Lung (tissue), 12 donors: ENCODE results near the gene NRIP1. TPM values are rescaled to one million over a fixed set of nuclear protein-coding genes. Genes with fewer than 3 reads are reported as not detected.

Source experiments
- ATAC-seq: fragments of 200-7000 bp; cut with Tn5 transposase; one replicate; pipeline ENCODE4 v1.9.1; 2020; ENCODE audit warnings: moderate number of reproducible peaks; ENCODE audit not compliant: insufficient read depth, low FRiP score
- DNase-seq, 3 donors: peaks; one replicate each; pipeline ENCODE4 v3.0.0-alpha.2; 2013 to 2017
- H3K27ac ChIP-seq, 2 donors: one replicate each; pipeline ENCODE4 v1.5.1; 2013; ENCODE audit warnings: mild to moderate bottlenecking in 2 of 2, moderate library complexity in 2 of 2, control low read depth in 1 of 2, inconsistent platforms in 1 of 2, low read depth in 1 of 2, low read length in 1 of 2
- H3K27me3 ChIP-seq, 3 donors: one replicate each; pipeline ENCODE4 v1.5.1; 2013; ENCODE audit warnings: low read length in 2 of 3; ENCODE audit not compliant: control insufficient read depth in 3 of 3, insufficient read depth in 3 of 3
- H3K36me3 ChIP-seq, 4 donors: one replicate each; pipeline ENCODE4 v1.5.1; 2013; ENCODE audit warnings: low read length in 4 of 4, mild to moderate bottlenecking in 1 of 4, moderate library complexity in 1 of 4; ENCODE audit not compliant: control insufficient read depth in 4 of 4, insufficient read depth in 4 of 4
- H3K4me1 ChIP-seq, 5 donors: one replicate each; pipeline ENCODE4 v1.5.1; 2013; ENCODE audit warnings: low read length in 5 of 5, mild to moderate bottlenecking in 2 of 5, moderate library complexity in 1 of 5; ENCODE audit not compliant: control insufficient read depth in 5 of 5, insufficient read depth in 5 of 5
- H3K4me3 ChIP-seq: one replicate; pipeline ENCODE4 v1.5.1; 2013; ENCODE audit warnings: mild to moderate bottlenecking, control low read depth, moderate library complexity
- H3K9ac ChIP-seq, 2 donors: one replicate each; pipeline ENCODE4 v1.5.1; 2013; ENCODE audit warnings: low read length in 2 of 2, control low read depth in 1 of 2; ENCODE audit not compliant: insufficient read depth in 1 of 2
- H3K9me3 ChIP-seq, 4 donors: one replicate each; pipeline ENCODE4 v1.5.1; 2013; ENCODE audit warnings: low read length in 3 of 4, mild to moderate bottlenecking in 1 of 4, moderate library complexity in 1 of 4; ENCODE audit not compliant: control insufficient read depth in 4 of 4, insufficient read depth in 3 of 4
- WGBS, 2 donors: extraction: QIAGEN DNeasy Blood & Tissue Kit; methylation state at CpG; one replicate each; pipeline ENCODE4 v1.1.7; 2013; 5-methylcytosine and 5-hydroxymethylcytosine counted together
- polyA plus RNA-seq, 2 donors: library from polyadenylated mRNA; stranded (reverse); fragments of 200-250 nt; gene quantifications; one replicate each; pipeline ENCODE4 v1.2.1, GENCODE V29; 2013
- total RNA-seq, 2 donors: library from RNA; depleted of rRNA in 1 of 2; stranded (reverse); fragments of >200 nt in 1 of 2; gene quantifications; one replicate each; pipeline ENCODE4 v1.2.1, GENCODE V29; 2014 to 2021
- TF ChIP-seq, protein P1 (sequence below): IDR thresholded peaks from 2 replicates; pipeline ENCODE4 v1.5.1; 2012; ENCODE audit warnings: mild to moderate bottlenecking; ENCODE audit errors: control extremely low read depth, extremely low read depth
- donor health status: control.
- donor health status: control.
- donor health status: Bipolar disorder and iron deficiency.
- donor health status: healthy.
- donor health status: DM: yes; HTN: yes; CAD: no.

Gene NRIP1
- total and polyA plus RNA-seq, 4 donors, result 5.9 to 35.5 (median 18.3) TPM

DNA sequence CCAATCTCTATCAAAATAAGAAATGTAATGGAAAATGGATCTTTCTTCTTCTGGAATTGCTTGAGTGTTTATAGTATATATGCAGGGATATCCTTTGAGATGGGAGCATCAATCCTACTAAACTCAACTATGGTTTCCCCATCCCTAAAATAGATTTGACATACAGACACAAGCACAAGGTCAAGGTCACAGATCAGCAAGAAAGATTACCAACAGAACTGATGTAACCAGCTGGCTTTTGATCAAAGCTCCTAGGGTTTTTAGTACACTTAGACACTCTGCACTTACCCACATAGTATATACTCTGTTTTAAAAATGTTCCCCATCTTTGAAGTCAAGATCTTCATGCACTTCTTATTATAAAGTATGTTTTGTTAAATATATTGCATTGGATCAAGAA, 85.5 kb downstream of the NRIP1 start:
- H3K9me3 ChIP-seq, result no peaks in the 10 kb centered on the region
- ATAC-seq (no peak), DNase-seq (no peak)
- H3K4me1 ChIP-seq, result peaks cover 0 to 3% (median 0%) of the 10 kb centered on the region in 5 donors
- H3K4me3 ChIP-seq, result no peak overlapping the region
- H3K27ac ChIP-seq, result no peak overlapping the region
- H3K36me3 ChIP-seq, result peaks cover 0 to 4% (median 2%) of the 10 kb centered on the region in 4 donors
- TF ChIP-seq, protein P1, sequence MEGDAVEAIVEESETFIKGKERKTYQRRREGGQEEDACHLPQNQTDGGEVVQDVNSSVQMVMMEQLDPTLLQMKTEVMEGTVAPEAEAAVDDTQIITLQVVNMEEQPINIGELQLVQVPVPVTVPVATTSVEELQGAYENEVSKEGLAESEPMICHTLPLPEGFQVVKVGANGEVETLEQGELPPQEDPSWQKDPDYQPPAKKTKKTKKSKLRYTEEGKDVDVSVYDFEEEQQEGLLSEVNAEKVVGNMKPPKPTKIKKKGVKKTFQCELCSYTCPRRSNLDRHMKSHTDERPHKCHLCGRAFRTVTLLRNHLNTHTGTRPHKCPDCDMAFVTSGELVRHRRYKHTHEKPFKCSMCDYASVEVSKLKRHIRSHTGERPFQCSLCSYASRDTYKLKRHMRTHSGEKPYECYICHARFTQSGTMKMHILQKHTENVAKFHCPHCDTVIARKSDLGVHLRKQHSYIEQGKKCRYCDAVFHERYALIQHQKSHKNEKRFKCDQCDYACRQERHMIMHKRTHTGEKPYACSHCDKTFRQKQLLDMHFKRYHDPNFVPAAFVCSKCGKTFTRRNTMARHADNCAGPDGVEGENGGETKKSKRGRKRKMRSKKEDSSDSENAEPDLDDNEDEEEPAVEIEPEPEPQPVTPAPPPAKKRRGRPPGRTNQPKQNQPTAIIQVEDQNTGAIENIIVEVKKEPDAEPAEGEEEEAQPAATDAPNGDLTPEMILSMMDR, result no peak
- H3K9ac ChIP-seq, result no peak overlapping the region
- H3K27me3 ChIP-seq, result no peaks in the 10 kb centered on the region

DNA sequence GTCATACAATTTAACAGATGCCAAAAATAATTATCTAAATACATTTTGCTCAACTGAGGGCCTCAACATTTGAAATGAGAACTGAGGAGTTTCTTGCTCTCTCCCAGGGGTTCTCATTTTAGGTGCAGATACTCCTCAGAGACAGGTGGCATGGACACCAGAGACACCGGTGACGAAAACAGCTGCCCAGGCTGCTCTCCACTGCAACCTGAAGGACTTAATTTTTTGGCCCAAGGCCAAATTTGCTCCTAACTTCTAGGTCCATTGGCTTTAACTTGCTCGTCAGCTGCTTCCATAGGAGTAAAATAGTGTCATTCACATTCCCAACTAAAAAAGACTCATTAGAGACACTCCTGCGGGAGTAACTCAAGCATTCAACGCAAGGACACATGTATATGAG, 87.0 kb downstream of the NRIP1 start:
- Histone ChIP-seq H3K36me3 (no peaks in the 10 kb centered on the region), H3K4me3 (no peak overlapping the region), H3K27ac (no peak overlapping the region), H3K27me3 (no peaks in the 10 kb centered on the region), H3K9me3 (no peaks in the 10 kb centered on the region), H3K4me1 (peaks cover 0 to 3% (median 0%) of the 10 kb centered on the region in 5 donors), H3K9ac (no peak overlapping the region)
- no peak for ATAC-seq
- WGBS, 2 donors, result 92 to 94% methylated on average over 5 of the region's 5 CpGs
- TF ChIP-seq, protein P1, result no peak
- no peak for DNase-seq

DNA sequence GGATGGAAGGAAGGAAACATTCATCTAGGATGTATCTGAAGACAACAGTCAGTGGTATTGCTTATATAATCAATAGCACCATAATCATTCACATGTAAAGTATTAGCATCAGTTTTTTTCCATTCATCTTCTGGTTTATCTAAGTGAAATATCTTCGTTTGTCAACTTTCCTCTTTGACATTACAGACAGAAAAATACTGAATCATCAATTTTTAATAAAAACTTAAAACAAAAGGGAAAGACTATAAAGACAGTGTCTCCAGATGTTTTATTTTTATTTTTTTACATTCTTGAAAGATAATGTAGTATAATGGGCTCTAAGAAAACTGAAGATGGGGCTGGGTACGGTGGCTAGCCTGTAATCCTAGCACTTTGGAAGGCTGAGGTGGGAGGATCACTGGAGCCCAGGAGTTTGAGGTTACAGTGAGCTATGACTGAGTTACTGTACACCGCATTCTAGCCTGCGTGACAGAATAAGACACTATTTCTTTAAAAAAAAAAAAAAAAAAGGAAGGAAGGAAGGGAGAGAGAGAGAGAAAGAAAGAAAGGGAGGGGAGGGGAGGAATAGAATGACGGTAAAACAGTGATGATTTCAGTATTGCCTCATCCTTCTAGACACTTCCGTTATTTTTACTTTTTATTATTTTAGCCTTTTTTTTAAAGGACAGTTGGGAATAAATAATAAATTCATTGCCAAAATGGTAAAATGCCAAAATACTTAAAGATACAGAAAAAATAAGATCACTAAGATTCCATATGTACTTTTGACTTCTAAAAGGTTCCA, 89.5 kb downstream of the NRIP1 start:
- 75 to 83% methylated on average over 6 of the region's 6 CpGs for whole genome bisulfite sequencing, 2 donors
- no peak overlapping the region for H3K27ac ChIP-seq
- ATAC-seq, result no peak
- H3K4me1 ChIP-seq, result peaks cover 0 to 3% (median 0%) of the 10 kb centered on the region in 5 donors
- H3K36me3 ChIP-seq, result no peaks in the 10 kb centered on the region
- H3K4me3 ChIP-seq, result no peak overlapping the region
- no peak for DNase-seq
- TF ChIP-seq, protein P1, result no peak
- H3K9ac ChIP-seq, result no peak overlapping the region
- no peaks in the 10 kb centered on the region for H3K9me3 ChIP-seq
- no peaks in the 10 kb centered on the region for H3K27me3 ChIP-seq

DNA sequence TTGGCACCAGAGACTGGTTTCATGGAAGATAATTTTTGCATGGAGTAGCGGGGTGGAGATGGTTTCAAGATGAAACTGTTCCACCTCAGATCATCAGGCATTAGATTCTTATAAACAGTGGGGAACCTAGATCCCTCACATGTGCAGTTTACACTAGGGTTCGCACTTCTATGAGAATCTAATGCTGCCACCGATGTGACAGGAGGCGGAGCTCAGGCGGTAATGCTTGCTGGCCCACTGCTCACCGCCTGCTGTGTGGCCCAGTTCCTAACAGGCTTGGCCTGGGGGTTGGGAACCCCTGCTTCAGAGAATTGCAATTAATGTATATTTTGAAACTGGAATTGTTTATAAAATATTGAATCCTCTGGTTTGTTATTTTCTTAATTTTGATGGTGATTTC, 92.1 kb downstream of the NRIP1 start:
- no peak overlapping the region for H3K9ac ChIP-seq
- H3K4me3 ChIP-seq, result no peak overlapping the region
- H3K4me1 ChIP-seq, result peaks cover 0 to 3% (median 0%) of the 10 kb centered on the region in 5 donors
- no peaks in the 10 kb centered on the region for H3K9me3 ChIP-seq
- H3K36me3 ChIP-seq, result peaks cover 2 to 6% (median 5%) of the 10 kb centered on the region in 4 donors
- no peaks in the 10 kb centered on the region for H3K27me3 ChIP-seq
- DNase-seq (no peak), ATAC-seq (no peak)
- TF ChIP-seq, protein P1, result no peak
- WGBS, 2 donors, result 96 to 97% methylated on average over 6 of the region's 6 CpGs
- H3K27ac ChIP-seq, result no peak overlapping the region
